H9 (cell line): ENCODE data around the gene NECAP2. TPM values are rescaled to one million over a fixed set of nuclear protein-coding genes. Genes with fewer than 3 reads are reported as not detected.

ENCODE experiments used
- DNase-seq: peaks from one replicate; pipeline ENCODE4 v3.0.0-alpha.2; 2017
- H2AFZ ChIP-seq: one replicate; pipeline ENCODE4 v1.6.1; 2013; ENCODE audit warnings: mild to moderate bottlenecking, low read length, control low read depth, moderate library complexity
- H2AK5ac ChIP-seq: 2 replicates; pipeline ENCODE4 v1.6.1; 2013; ENCODE audit warnings: low read length, control low read depth, mixed read lengths; ENCODE audit not compliant: insufficient read length
- H2BK120ac ChIP-seq: one replicate; pipeline ENCODE4 v1.6.1; 2013; ENCODE audit warnings: low read depth, mild to moderate bottlenecking, low read length, control low read depth, inconsistent platforms; ENCODE audit not compliant: poor library complexity, severe bottlenecking
- H2BK12ac ChIP-seq: 2 replicates; pipeline ENCODE4 v1.6.1; 2013; ENCODE audit warnings: low read length, control low read depth, mixed read lengths, low read depth; ENCODE audit not compliant: insufficient read length
- H2BK15ac ChIP-seq: 2 replicates; pipeline ENCODE4 v1.6.1; 2013; ENCODE audit warnings: low read depth, low read length, control low read depth
- H2BK20ac ChIP-seq: one replicate; pipeline ENCODE4 v1.6.1; 2013; ENCODE audit warnings: low read depth, mild to moderate bottlenecking, low read length, control low read depth, inconsistent platforms; ENCODE audit not compliant: poor library complexity, severe bottlenecking
- H2BK5ac ChIP-seq: 2 replicates; pipeline ENCODE4 v1.6.1; 2013; ENCODE audit warnings: low read length, control low read depth, mixed read lengths; ENCODE audit not compliant: insufficient read length
- H3K14ac ChIP-seq: 2 replicates; pipeline ENCODE4 v1.6.1; 2013; ENCODE audit warnings: low read length, control low read depth; ENCODE audit not compliant: insufficient read depth
- H3K18ac ChIP-seq: 2 replicates; pipeline ENCODE4 v1.6.1; 2013; ENCODE audit warnings: low read depth, mild to moderate bottlenecking, mixed read lengths, low read length, control low read depth; ENCODE audit not compliant: insufficient read length
- H3K23ac ChIP-seq: 2 replicates; pipeline ENCODE4 v1.6.1; 2013; ENCODE audit warnings: low read length, control low read depth, mixed read lengths, low read depth; ENCODE audit not compliant: insufficient read length
- H3K23me2 ChIP-seq: 2 replicates; pipeline ENCODE4 v1.6.1; 2013; ENCODE audit warnings: low read depth, mild to moderate bottlenecking, mixed read lengths, low read length, control low read depth; ENCODE audit not compliant: insufficient read length, poor library complexity, severe bottlenecking
- H3K27ac ChIP-seq: 2 replicates; pipeline ENCODE4 v1.5.1; 2013; ENCODE audit warnings: low read length, control low read depth, mixed read lengths, low read depth; ENCODE audit not compliant: insufficient read length
- H3K27me3 ChIP-seq: 2 replicates; pipeline ENCODE4 v1.6.1; 2013; ENCODE audit warnings: low read length, control low read depth, inconsistent platforms; ENCODE audit not compliant: insufficient read depth
- H3K4ac ChIP-seq: 2 replicates; pipeline ENCODE4 v1.6.1; 2013; ENCODE audit warnings: low read depth, mild to moderate bottlenecking, control low read depth, inconsistent platforms, low read length, moderate library complexity
- H3K4me1 ChIP-seq: 2 replicates; pipeline ENCODE4 v1.6.1; 2013; ENCODE audit warnings: low read length, control low read depth, inconsistent platforms; ENCODE audit not compliant: insufficient read depth
- H3K4me2 ChIP-seq: 2 replicates; pipeline ENCODE4 v1.6.1; 2013; ENCODE audit warnings: low read length, control low read depth, mixed read lengths; ENCODE audit not compliant: insufficient read length, insufficient read depth
- H3K56ac ChIP-seq: 2 replicates; pipeline ENCODE4 v1.6.1; 2013; ENCODE audit warnings: low read depth, mild to moderate bottlenecking, mixed read lengths, low read length, control low read depth; ENCODE audit not compliant: insufficient read length
- H3K79me1 ChIP-seq: 2 replicates; pipeline ENCODE4 v1.6.1; 2013; ENCODE audit warnings: low read depth, mild to moderate bottlenecking, moderate library complexity, low read length, control low read depth, inconsistent platforms; ENCODE audit not compliant: insufficient read depth, poor library complexity, severe bottlenecking
- H3K79me2 ChIP-seq: 2 replicates; pipeline ENCODE4 v1.6.1; 2013; ENCODE audit warnings: low read length, control low read depth, inconsistent platforms; ENCODE audit not compliant: insufficient read depth
- H3K9ac ChIP-seq: 2 replicates; pipeline ENCODE4 v1.6.1; 2013; ENCODE audit warnings: low read length, control low read depth, mixed read lengths; ENCODE audit not compliant: insufficient read length; ENCODE audit errors: extremely low read depth
- H3K9me3 ChIP-seq: one replicate; pipeline ENCODE4 v1.6.1; 2013; ENCODE audit warnings: low read depth, low read length, inconsistent platforms; ENCODE audit not compliant: control insufficient read depth
- H3T11ph ChIP-seq: one replicate; pipeline ENCODE4 v1.6.1; 2013; ENCODE audit warnings: mild to moderate bottlenecking, low read length, control low read depth, inconsistent platforms
- H4K20me1 ChIP-seq: one replicate; pipeline ENCODE4 v1.6.1; 2013; ENCODE audit not compliant: control insufficient read depth, insufficient read length, insufficient read depth
- H4K5ac ChIP-seq: 2 replicates; pipeline ENCODE4 v1.6.1; 2013; ENCODE audit warnings: low read depth, mild to moderate bottlenecking, mixed read lengths, low read length, control low read depth; ENCODE audit not compliant: insufficient read length
- H4K8ac ChIP-seq: replicated peaks from 2 replicates; pipeline ENCODE4 v1.6.1; 2013; ENCODE audit warnings: low read length, control low read depth, mixed read lengths, low read depth; ENCODE audit not compliant: insufficient read length
- H4K91ac ChIP-seq: 2 replicates; pipeline ENCODE4 v1.6.1; 2013; ENCODE audit warnings: low read depth, mild to moderate bottlenecking, moderate library complexity, mixed read lengths, low read length, control low read depth; ENCODE audit not compliant: insufficient read length
- H3K27ac Mint-ChIP-seq, 3 experiments: 2 replicates in 2 of 3; 3 replicates in 1 of 3; pipeline ENCODE4 v1.8.0; 2020 to 2021; ENCODE audit warnings: mixed read lengths in 3 of 3, mild to moderate bottlenecking in 1 of 3, moderate library complexity in 1 of 3
- H3K27me3 Mint-ChIP-seq: 2 replicates; pipeline ENCODE4 v1.8.0; 2021; ENCODE audit warnings: low read depth, mild to moderate bottlenecking, moderate library complexity, mixed read lengths
- H3K36me3 Mint-ChIP-seq, 3 experiments: 2 replicates in 2 of 3; 3 replicates in 1 of 3; pipeline ENCODE4 v1.8.0; 2020 to 2021; ENCODE audit warnings: low read depth in 3 of 3, mixed read lengths in 3 of 3; ENCODE audit not compliant: insufficient read depth in 1 of 3
- H3K4me1 Mint-ChIP-seq, 2 experiments: 2 replicates each; pipeline ENCODE4 v1.8.0; 2020; ENCODE audit warnings: mixed read lengths in 2 of 2
- H3K4me3 Mint-ChIP-seq, 2 experiments: 2 replicates in 1 of 2; 3 replicates in 1 of 2; pipeline ENCODE4 v1.8.0; 2020 to 2021; ENCODE audit warnings: mild to moderate bottlenecking in 2 of 2, mixed read lengths in 2 of 2, moderate library complexity in 1 of 2
- H3K9me3 Mint-ChIP-seq, 2 experiments: 2 replicates in 1 of 2; 3 replicates in 1 of 2; pipeline ENCODE4 v1.8.0; 2020; ENCODE audit warnings: mild to moderate bottlenecking in 2 of 2, mixed read lengths in 2 of 2, moderate library complexity in 1 of 2
- CTCF ChIP-seq: fragments of 200-600 bp; sonication (generic); conservative IDR thresholded peaks from 3 replicates; pipeline ENCODE4 v1.8.0; 2021; ENCODE audit warnings: antibody characterized with exemption, mild to moderate bottlenecking
- WGBS: extraction: QIAGEN DNeasy Blood & Tissue Kit; methylation state at CpG from one replicate; pipeline ENCODE4 v1.1.7; 2013; ENCODE audit warnings: missing lambda C conversion rate, low lambda C conversion rate, mixed read lengths; ENCODE audit not compliant: insufficient read length; ENCODE audit errors: extremely low coverage; 5-methylcytosine and 5-hydroxymethylcytosine counted together
- total RNA-seq: library from RNA; stranded (reverse); gene quantifications from 2 replicates; pipeline ENCODE4 v1.2.1, GENCODE V29; 2021

NECAP2 gene
- total RNA-seq, 1 experiment from 2014 or later = 33.2 TPM

GRCh38 chr1:16392740-16393569 is 47.6 kb upstream of the NECAP2 start:
- no peak overlapping the region for H4K8ac ChIP-seq
- H2BK120ac ChIP-seq = no peak overlapping the region
- Mint-ChIP-seq H3K27ac (peak overlapping the region; percentile 1 to 86 (median 81); a peak in 5 of 7 replicates), H3K4me1 (peaks cover 35 to 37% of the 10 kb centered on the region in 2 experiments), H3K36me3 (peaks cover 11 to 44% (median 43%) of the 10 kb centered on the region in 3 experiments; a peak in 6 of 7 replicates), H3K27me3 (no peaks in the 10 kb centered on the region), H3K4me3 (peak overlapping the region in 1 of 2 experiments; percentile 23; a peak in 2 of 5 replicates), H3K9me3 (no peaks in the 10 kb centered on the region)
- H4K91ac ChIP-seq = no peak overlapping the region
- no CpG with 5 or more reads among the region's 21 CpGs for WGBS
- H3K4me1 ChIP-seq = peaks cover 6% of the 10 kb centered on the region; the same call in 1 of the 2 replicates
- H2AFZ ChIP-seq = no peak overlapping the region
- H3K56ac ChIP-seq = no peak overlapping the region
- no peak overlapping the region for H2BK20ac ChIP-seq
- no peak for DNase-seq
- no peak overlapping the region for H3K9ac ChIP-seq
- no peaks in the 10 kb centered on the region for H3K9me3 ChIP-seq
- H3K79me1 ChIP-seq = peaks cover 19% of the 10 kb centered on the region
- H3T11ph ChIP-seq = no peak overlapping the region
- no peak overlapping the region for H3K23ac ChIP-seq
- no peak overlapping the region for H2BK15ac ChIP-seq
- H3K18ac ChIP-seq = no peak overlapping the region
- no peak overlapping the region for H2AK5ac ChIP-seq
- H3K79me2 ChIP-seq = peaks cover 20% of the 10 kb centered on the region; the same call in 1 of the 2 replicates
- no peaks in the 10 kb centered on the region for H3K23me2 ChIP-seq
- no peak overlapping the region for H2BK12ac ChIP-seq
- H3K27me3 ChIP-seq = no peaks in the 10 kb centered on the region
- H4K5ac ChIP-seq = no peak overlapping the region
- H3K27ac ChIP-seq = no peak overlapping the region
- H2BK5ac ChIP-seq = no peak overlapping the region
- peaks cover 5% of the 10 kb centered on the region for H4K20me1 ChIP-seq
- no peak for TF ChIP-seq CTCF
- no peak overlapping the region for H3K4ac ChIP-seq
- peak overlapping the region; percentile 6 for H3K4me2 ChIP-seq
- H3K14ac ChIP-seq = no peak overlapping the region
